Measurements from ENCODE around the gene IGSF3.

DNA sequence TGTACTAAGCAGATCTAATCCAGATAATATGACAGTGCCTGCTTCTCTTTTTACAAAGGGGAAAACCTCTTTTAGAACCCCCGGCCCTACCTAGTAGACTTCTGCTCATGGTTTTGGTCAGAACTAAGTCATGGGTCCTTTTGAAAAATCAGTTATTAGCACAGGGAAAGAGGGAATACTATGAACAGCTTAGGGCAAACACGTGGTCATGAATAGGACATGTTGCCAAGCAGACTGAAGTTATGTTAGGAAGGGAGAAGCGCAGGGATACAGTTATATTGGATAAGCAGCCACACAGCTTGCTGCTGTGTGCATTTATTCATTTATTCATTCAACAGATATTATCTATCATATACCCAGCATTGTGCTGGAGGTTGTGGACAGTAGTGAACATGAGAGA is 25.3 kb upstream of the IGSF3 start:
- TF ChIP-seq, protein P1, sequence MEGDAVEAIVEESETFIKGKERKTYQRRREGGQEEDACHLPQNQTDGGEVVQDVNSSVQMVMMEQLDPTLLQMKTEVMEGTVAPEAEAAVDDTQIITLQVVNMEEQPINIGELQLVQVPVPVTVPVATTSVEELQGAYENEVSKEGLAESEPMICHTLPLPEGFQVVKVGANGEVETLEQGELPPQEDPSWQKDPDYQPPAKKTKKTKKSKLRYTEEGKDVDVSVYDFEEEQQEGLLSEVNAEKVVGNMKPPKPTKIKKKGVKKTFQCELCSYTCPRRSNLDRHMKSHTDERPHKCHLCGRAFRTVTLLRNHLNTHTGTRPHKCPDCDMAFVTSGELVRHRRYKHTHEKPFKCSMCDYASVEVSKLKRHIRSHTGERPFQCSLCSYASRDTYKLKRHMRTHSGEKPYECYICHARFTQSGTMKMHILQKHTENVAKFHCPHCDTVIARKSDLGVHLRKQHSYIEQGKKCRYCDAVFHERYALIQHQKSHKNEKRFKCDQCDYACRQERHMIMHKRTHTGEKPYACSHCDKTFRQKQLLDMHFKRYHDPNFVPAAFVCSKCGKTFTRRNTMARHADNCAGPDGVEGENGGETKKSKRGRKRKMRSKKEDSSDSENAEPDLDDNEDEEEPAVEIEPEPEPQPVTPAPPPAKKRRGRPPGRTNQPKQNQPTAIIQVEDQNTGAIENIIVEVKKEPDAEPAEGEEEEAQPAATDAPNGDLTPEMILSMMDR (IDR thresholded peaks at IDR 0.05) = no peak
- TF ChIP-seq EP300 (IDR thresholded peaks at IDR 0.05) = no peak
- no peak for TF ChIP-seq POLR2A (IDR thresholded peaks at IDR 0.05)
